Aorta (tissue), 5 donors: Measurements from ENCODE around the gene MMP24OS. TPM values are rescaled to one million over a fixed set of nuclear protein-coding genes. Genes with fewer than 3 reads are reported as not detected.

Source experiments
- ATAC-seq: fragments of 200-7000 bp; cut with Tn5 transposase; one replicate; pipeline ENCODE4 v1.9.1; 2022; ENCODE audit warnings: moderate library complexity; ENCODE audit not compliant: low FRiP score
- DNase-seq, 2 donors: peaks; one replicate each; pipeline ENCODE4 v3.0.0-alpha.2; 2020
- H3K27ac ChIP-seq, 2 donors: one replicate each; pipeline ENCODE4 v1.5.1; 2013; ENCODE audit warnings: low read length in 2 of 2, mild to moderate bottlenecking in 2 of 2, moderate library complexity in 2 of 2, control low read depth in 1 of 2, inconsistent platforms in 1 of 2, low read depth in 1 of 2
- H3K27me3 ChIP-seq, 2 donors: one replicate each; pipeline ENCODE4 v1.6.1; 2013; ENCODE audit warnings: control low read depth in 1 of 2, low read length in 1 of 2, mild to moderate bottlenecking in 1 of 2, moderate library complexity in 1 of 2; ENCODE audit not compliant: insufficient read depth in 2 of 2, control insufficient read depth in 1 of 2
- H3K36me3 ChIP-seq, 2 donors: one replicate each; pipeline ENCODE4 v1.6.1; 2013; ENCODE audit warnings: control low read depth in 1 of 2, low read length in 1 of 2, mild to moderate bottlenecking in 1 of 2; ENCODE audit not compliant: insufficient read depth in 2 of 2, control insufficient read depth in 1 of 2
- H3K4me1 ChIP-seq, 2 donors: one replicate each; pipeline ENCODE4 v1.6.1; 2013; ENCODE audit warnings: low read length in 2 of 2, control low read depth in 1 of 2, mild to moderate bottlenecking in 1 of 2, moderate library complexity in 1 of 2; ENCODE audit not compliant: insufficient read depth in 2 of 2, control insufficient read depth in 1 of 2
- H3K4me3 ChIP-seq, 2 donors: one replicate each; pipeline ENCODE4 v1.5.1; 2013; ENCODE audit warnings: low read length in 2 of 2, control low read depth in 1 of 2, mild to moderate bottlenecking in 1 of 2
- H3K9me3 ChIP-seq: one replicate; pipeline ENCODE4 v1.6.1; 2013; ENCODE audit warnings: mild to moderate bottlenecking, low read length; ENCODE audit not compliant: control insufficient read depth
- WGBS, 2 donors: extraction: QIAGEN DNeasy Blood & Tissue Kit; methylation state at CpG; one replicate each; pipeline ENCODE4 v1.1.7; 2013; 5-methylcytosine and 5-hydroxymethylcytosine counted together
- intact Hi-C, 2 donors: fragments of 100-400 bp; cut with DNase I; formaldehyde crosslinking; loops; one replicate each; pipeline versions ENCODE4 v1.14.2 to v1.15.0; 2022
- polyA plus RNA-seq, 2 donors: library from polyadenylated mRNA; stranded (reverse); fragments of 200-250 nt; gene quantifications; one replicate each; pipeline ENCODE4 v1.2.3, GENCODE V29; 2013
- total RNA-seq, 2 donors: library from RNA; stranded (reverse); fragmentation: NEBNext Ultra II Directional; extraction: Animal tissue kit (Norgen Biotek cat#: 25700); gene quantifications; one replicate each; pipeline ENCODE4 v1.2.1, GENCODE V29; 2021
- donor health status: healthy with polysubstance abuse.
- donor health status: Bipolar disorder and iron deficiency.
- donor health status: DM: no; HTN: no; CAD: no.
- donor health status: DM: no; HTN: no; CAD: no.
- donor health status: DM: yes; HTN: yes; CAD: no.

Gene MMP24OS
- total and polyA plus RNA-seq, 4 donors, result 50.8 to 79.2 (median 60.0) TPM

GRCh38 chr20:35284267-35284991 lies 6.5 kb upstream of the MMP24OS start, which contains the start of gene EIF6:
Gene EIF6 (minus strand): TSS chr20:35284772. CDS start chr20:35284487, 285 bp downstream.
- peak; percentile 91 for ATAC-seq
- peak; percentile 88 to 96 for DNase-seq
- Histone ChIP-seq H3K27me3 (no peaks in the 10 kb centered on the region), H3K4me3 (peak within 1 kb of the TSS; percentile 16 to 61), H3K4me1 (no peaks in the 10 kb centered on the region), H3K27ac (peak within 1 kb of the TSS in 1 of 2 donors; percentile 38), H3K9me3 (no peaks in the 10 kb centered on the region), H3K36me3 (no peaks in the 10 kb centered on the region)
- intact Hi-C loops, result no loop called here
- 1% methylated on average over 54 to 61 of the region's 61 CpGs for WGBS, 2 donors

- Histone ChIP-seq H3K4me3 (peak overlapping the region; percentile 16 to 61), H3K9me3 (no peaks in the 10 kb centered on the region), H3K4me1 (no peaks in the 10 kb centered on the region), H3K27ac (no peak overlapping the region), H3K36me3 (no peaks in the 10 kb centered on the region), H3K27me3 (no peaks in the 10 kb centered on the region)
- ATAC-seq (peak; percentile 49), DNase-seq (no peak)
- intact Hi-C loops, result no loop called here
- WGBS, 2 donors, result 19% methylated on average over 24 of the region's 24 CpGs
Measured at GRCh38 chr20:35283441-35284266, 5.7 kb upstream of the MMP24OS start.

GRCh38 chr20:35281506-35282101 lies 3.7 kb upstream of the MMP24OS start:
- no peak for ATAC-seq
- Histone ChIP-seq H3K4me3 (no peak overlapping the region), H3K27ac (no peak overlapping the region), H3K4me1 (no peaks in the 10 kb centered on the region), H3K27me3 (no peaks in the 10 kb centered on the region), H3K36me3 (no peaks in the 10 kb centered on the region), H3K9me3 (no peaks in the 10 kb centered on the region)
- intact Hi-C loops, result no loop called here
- WGBS, 2 donors, result 92 to 95% methylated on average over 10 of the region's 10 CpGs
- peak in 1 of 2 donors; percentile 9 for DNase-seq

GRCh38 chr20:35280523-35280922 lies 2.6 kb upstream of the MMP24OS start:
- intact Hi-C loops, result no loop called here
- H3K27ac ChIP-seq, result no peak overlapping the region
- H3K4me1 ChIP-seq, result no peaks in the 10 kb centered on the region
- DNase-seq (no peak), ATAC-seq (no peak)
- no peaks in the 10 kb centered on the region for H3K27me3 ChIP-seq
- no peaks in the 10 kb centered on the region for H3K36me3 ChIP-seq
- H3K4me3 ChIP-seq, result no peak overlapping the region
- no peaks in the 10 kb centered on the region for H3K9me3 ChIP-seq
- 95% methylated on average over 6 of the region's 6 CpGs for WGBS, 2 donors

- ATAC-seq (no peak), DNase-seq (no peak)
- Histone ChIP-seq H3K27me3 (no peaks in the 10 kb centered on the region), H3K27ac (no peak overlapping the region), H3K4me1 (no peaks in the 10 kb centered on the region), H3K4me3 (no peak overlapping the region), H3K36me3 (no peaks in the 10 kb centered on the region), H3K9me3 (no peaks in the 10 kb centered on the region)
- WGBS, 2 donors, result 82 to 88% methylated on average over 7 of the region's 7 CpGs
- intact Hi-C loops, result loop anchor here in 1 of 2 donors (5.0 to 10.0 kb wide), 2 partner anchors 132 to 185 kb away; partner anchors contain the start of genes EDEM2 and TRPC4AP
Measured at GRCh38 chr20:35279533-35280174, 1.7 kb upstream of the MMP24OS start.

- Histone ChIP-seq H3K36me3 (no peaks in the 10 kb centered on the region), H3K4me3 (no peak overlapping the region), H3K4me1 (no peaks in the 10 kb centered on the region), H3K27me3 (no peaks in the 10 kb centered on the region), H3K9me3 (no peaks in the 10 kb centered on the region), H3K27ac (peak overlapping the region in 1 of 2 donors; percentile 11)
- WGBS, 2 donors, result 85 to 88% methylated on average over 5 of the region's 5 CpGs
- ATAC-seq (no peak), DNase-seq (no peak)
- intact Hi-C loops, result loop anchor here in 1 of 2 donors (5.0 to 10.0 kb wide), 2 partner anchors 132 to 184 kb away; partner anchors contain the start of genes EDEM2 and TRPC4AP
Measured at GRCh38 chr20:35279040-35279439, 1.1 kb upstream of the MMP24OS start.

- intact Hi-C loops, result loop anchor here in 1 of 2 donors (5.0 to 10.0 kb wide), 2 partner anchors 130 to 182 kb away; partner anchors contain the start of genes EDEM2 and TRPC4AP
- Histone ChIP-seq H3K27me3 (no peaks in the 10 kb centered on the region), H3K27ac (peak overlapping the region; percentile 43 to 93), H3K4me3 (peak overlapping the region; percentile 54 to 65), H3K4me1 (no peaks in the 10 kb centered on the region), H3K36me3 (no peaks in the 10 kb centered on the region), H3K9me3 (no peaks in the 10 kb centered on the region)
- WGBS, 2 donors, result 9 to 12% methylated on average over 10 of the region's 10 CpGs
- no peak for DNase-seq
- ATAC-seq, result no peak
Measured at GRCh38 chr20:35277127-35277526, 795 bp downstream of the MMP24OS start.

- H3K9me3 ChIP-seq, result no peaks in the 10 kb centered on the region
- intact Hi-C loops, result loop anchor here in 1 of 2 donors (5.0 to 10.0 kb wide), 2 partner anchors 129 to 182 kb away; partner anchors contain the start of genes EDEM2 and TRPC4AP
- H3K27me3 ChIP-seq, result no peaks in the 10 kb centered on the region
- H3K4me1 ChIP-seq, result no peaks in the 10 kb centered on the region
- peak in 1 of 2 donors; percentile 67 for DNase-seq
- no peaks in the 10 kb centered on the region for H3K36me3 ChIP-seq
- 84 to 89% methylated on average over 6 of the region's 6 CpGs for WGBS, 2 donors
- no peak overlapping the region for H3K27ac ChIP-seq
- no peak overlapping the region for H3K4me3 ChIP-seq
- ATAC-seq, result no peak
Measured at GRCh38 chr20:35276408-35276807, 1.5 kb downstream of the MMP24OS start.
